Measurements from ENCODE around the gene TYSND1.
"Not testable (repeated sequence)": the region's sequence is repeated elsewhere in the genome, so short reads cannot be mapped to it uniquely, and the experiment has no call there.

The TYSND1 gene

GRCh38 chr10:70163448-70163847 is 16.9 kb upstream of the TYSND1 start:
- DNase-seq = no peak

- peak; percentile 74 for DNase-seq
Measured at GRCh38 chr10:70162892-70163201, 16.3 kb upstream of the TYSND1 start.

- peak; percentile 32 for DNase-seq
Measured at GRCh38 chr10:70162151-70162891, 15.8 kb upstream of the TYSND1 start.

GRCh38 chr10:70160798-70161197 is 14.3 kb upstream of the TYSND1 start:
- DNase-seq = no peak

- not testable (repeated sequence) for DNase-seq
Measured at GRCh38 chr10:70159366-70159765, 12.9 kb upstream of the TYSND1 start.

- DNase-seq = no peak
Measured at GRCh38 chr10:70158113-70158512, 11.6 kb upstream of the TYSND1 start.

GRCh38 chr10:70155255-70155838 is 8.8 kb upstream of the TYSND1 start:
- DNase-seq = no peak

- DNase-seq = no peak
Measured at GRCh38 chr10:70148516-70148915, 2.0 kb upstream of the TYSND1 start.

GRCh38 chr10:70147259-70147625 is 742 bp upstream of the TYSND1 start:
- DNase-seq = no peak

- peak; percentile 73 for DNase-seq
Measured at GRCh38 chr10:70145666-70146488, 623 bp downstream of the TYSND1 start.

GRCh38 chr10:70145166-70145665 is 1.3 kb downstream of the TYSND1 start:
- no peak for DNase-seq

GRCh38 chr10:70144372-70145110 is 2.0 kb downstream of the TYSND1 start:
- no peak for DNase-seq

GRCh38 chr10:70142555-70142954 is 3.9 kb downstream of the TYSND1 start:
- DNase-seq = no peak

GRCh38 chr10:70140297-70140696 is 6.2 kb downstream of the TYSND1 start:
- DNase-seq = no peak

GRCh38 chr10:70139997-70140250 is 6.6 kb downstream of the TYSND1 start:
- DNase-seq = no peak

- DNase-seq = no peak
Measured at GRCh38 chr10:70139151-70139996, 7.1 kb downstream of the TYSND1 start.

- no peak for DNase-seq
Measured at GRCh38 chr10:70137927-70138883, 8.3 kb downstream of the TYSND1 start.

GRCh38 chr10:70137135-70137534 is 9.4 kb downstream of the TYSND1 start:
- no peak for DNase-seq

GRCh38 chr10:70135684-70136083 is 10.8 kb downstream of the TYSND1 start:
- DNase-seq = no peak

GRCh38 chr10:70135046-70135445 is 11.5 kb downstream of the TYSND1 start:
- DNase-seq = no peak
